Muscle layer of duodenum (tissue), 2 donors: Measurements from ENCODE around the gene MYL10.

Source experiments
- H3K27ac ChIP-seq: one replicate; pipeline ENCODE4 v1.7.0; 2013; ENCODE audit warnings: mild to moderate bottlenecking, low read length
- H3K27me3 ChIP-seq: one replicate; pipeline ENCODE4 v1.7.0; 2013; ENCODE audit warnings: low read depth, mild to moderate bottlenecking, control low read depth, low read length
- H3K36me3 ChIP-seq, 2 donors: one replicate each; pipeline ENCODE4 v1.7.0; 2013; ENCODE audit warnings: low read length in 2 of 2, control low read depth in 1 of 2, mild to moderate bottlenecking in 1 of 2; ENCODE audit not compliant: insufficient read depth in 2 of 2, control insufficient read depth in 1 of 2
- H3K4me1 ChIP-seq, 2 donors: one replicate each; pipeline ENCODE4 v1.7.0; 2013; ENCODE audit warnings: low read length in 2 of 2, mild to moderate bottlenecking in 2 of 2, control low read depth in 1 of 2, moderate library complexity in 1 of 2; ENCODE audit not compliant: insufficient read depth in 2 of 2, control insufficient read depth in 1 of 2
- H3K4me3 ChIP-seq, 2 donors: one replicate each; pipeline ENCODE4 v1.7.0; 2013; ENCODE audit warnings: low read length in 2 of 2, low read depth in 1 of 2, mild to moderate bottlenecking in 1 of 2
- H3K9me3 ChIP-seq, 2 donors: one replicate each; pipeline ENCODE4 v1.7.0; 2013; ENCODE audit warnings: low read length in 2 of 2, control low read depth in 1 of 2, mild to moderate bottlenecking in 1 of 2; ENCODE audit not compliant: control insufficient read depth in 1 of 2
- donor health status: healthy.

The MYL10 gene

GRCh38 chr7:101629171-101629570 lies at the start of gene MYL10:
Gene MYL10 (minus strand): TSS chr7:101629296. CDS start chr7:101629118, 178 bp downstream.
- H3K4me1 ChIP-seq = peaks cover 0 to 4% of the 10 kb centered on the region in 2 donors
- H3K27ac ChIP-seq = no peak within 1 kb of the TSS
- H3K9me3 ChIP-seq = peaks cover 0 to 5% of the 10 kb centered on the region in 2 donors
- H3K36me3 ChIP-seq = no peaks in the 10 kb centered on the region
- H3K4me3 ChIP-seq = no peak within 1 kb of the TSS
- H3K27me3 ChIP-seq = peaks cover 14% of the 10 kb centered on the region

GRCh38 chr7:101678658-101679057 lies 49.6 kb upstream of the MYL10 start:
- H3K4me1 ChIP-seq = peaks cover 0 to 13% of the 10 kb centered on the region in 2 donors
- H3K4me3 ChIP-seq = no peak overlapping the region
- H3K27ac ChIP-seq = no peak overlapping the region
- H3K36me3 ChIP-seq = no peaks in the 10 kb centered on the region
- H3K9me3 ChIP-seq = no peaks in the 10 kb centered on the region
- no peaks in the 10 kb centered on the region for H3K27me3 ChIP-seq

GRCh38 chr7:101677797-101678479 lies 48.8 kb upstream of the MYL10 start:
- H3K36me3 ChIP-seq = no peaks in the 10 kb centered on the region
- no peaks in the 10 kb centered on the region for H3K27me3 ChIP-seq
- H3K4me3 ChIP-seq = no peak overlapping the region
- H3K9me3 ChIP-seq = no peaks in the 10 kb centered on the region
- no peak overlapping the region for H3K27ac ChIP-seq
- peaks cover 0 to 13% of the 10 kb centered on the region in 2 donors for H3K4me1 ChIP-seq

- Histone ChIP-seq H3K4me1 (peaks cover 0 to 13% of the 10 kb centered on the region in 2 donors), H3K9me3 (no peaks in the 10 kb centered on the region), H3K27ac (no peak overlapping the region), H3K27me3 (no peaks in the 10 kb centered on the region), H3K36me3 (no peaks in the 10 kb centered on the region), H3K4me3 (no peak overlapping the region)
Measured at GRCh38 chr7:101677391-101677790, 48.3 kb upstream of the MYL10 start.

GRCh38 chr7:101676956-101677355 lies 47.9 kb upstream of the MYL10 start:
- peaks cover 0 to 13% of the 10 kb centered on the region in 2 donors for H3K4me1 ChIP-seq
- H3K36me3 ChIP-seq = no peaks in the 10 kb centered on the region
- no peaks in the 10 kb centered on the region for H3K9me3 ChIP-seq
- H3K27me3 ChIP-seq = no peaks in the 10 kb centered on the region
- H3K27ac ChIP-seq = no peak overlapping the region
- H3K4me3 ChIP-seq = no peak overlapping the region

- no peaks in the 10 kb centered on the region for H3K9me3 ChIP-seq
- H3K4me1 ChIP-seq = peaks cover 0 to 5% of the 10 kb centered on the region in 2 donors
- no peaks in the 10 kb centered on the region for H3K27me3 ChIP-seq
- no peak overlapping the region for H3K4me3 ChIP-seq
- H3K27ac ChIP-seq = no peak overlapping the region
- H3K36me3 ChIP-seq = no peaks in the 10 kb centered on the region
Measured at GRCh38 chr7:101676062-101676598, 47.0 kb upstream of the MYL10 start.

GRCh38 chr7:101674439-101674838 lies 45.3 kb upstream of the MYL10 start:
- H3K4me1 ChIP-seq = no peaks in the 10 kb centered on the region
- no peak overlapping the region for H3K27ac ChIP-seq
- H3K36me3 ChIP-seq = no peaks in the 10 kb centered on the region
- H3K9me3 ChIP-seq = no peaks in the 10 kb centered on the region
- H3K4me3 ChIP-seq = no peak overlapping the region
- no peaks in the 10 kb centered on the region for H3K27me3 ChIP-seq

- no peaks in the 10 kb centered on the region for H3K4me1 ChIP-seq
- H3K27me3 ChIP-seq = no peaks in the 10 kb centered on the region
- no peak overlapping the region for H3K4me3 ChIP-seq
- H3K36me3 ChIP-seq = no peaks in the 10 kb centered on the region
- peaks cover 0 to under 1% of the 10 kb centered on the region in 2 donors for H3K9me3 ChIP-seq
- H3K27ac ChIP-seq = no peak overlapping the region
Measured at GRCh38 chr7:101673951-101674350, 44.9 kb upstream of the MYL10 start.

- no peaks in the 10 kb centered on the region for H3K36me3 ChIP-seq
- H3K9me3 ChIP-seq = peaks cover 0 to 4% of the 10 kb centered on the region in 2 donors
- no peaks in the 10 kb centered on the region for H3K27me3 ChIP-seq
- H3K4me3 ChIP-seq = no peak overlapping the region
- H3K4me1 ChIP-seq = no peaks in the 10 kb centered on the region
- H3K27ac ChIP-seq = no peak overlapping the region
Measured at GRCh38 chr7:101673315-101673714, 44.2 kb upstream of the MYL10 start.

GRCh38 chr7:101671371-101672356 lies 42.6 kb upstream of the MYL10 start:
- no peaks in the 10 kb centered on the region for H3K4me1 ChIP-seq
- H3K36me3 ChIP-seq = no peaks in the 10 kb centered on the region
- no peak overlapping the region for H3K27ac ChIP-seq
- H3K4me3 ChIP-seq = no peak overlapping the region
- peaks cover 0 to 4% of the 10 kb centered on the region in 2 donors for H3K9me3 ChIP-seq
- H3K27me3 ChIP-seq = no peaks in the 10 kb centered on the region

- peaks cover 0 to 4% of the 10 kb centered on the region in 2 donors for H3K9me3 ChIP-seq
- no peaks in the 10 kb centered on the region for H3K36me3 ChIP-seq
- no peaks in the 10 kb centered on the region for H3K27me3 ChIP-seq
- H3K4me3 ChIP-seq = no peak overlapping the region
- H3K4me1 ChIP-seq = no peaks in the 10 kb centered on the region
- H3K27ac ChIP-seq = no peak overlapping the region
Measured at GRCh38 chr7:101669307-101669706, 40.2 kb upstream of the MYL10 start.
